ENCODE measurements around the gene NHS. TPM values are rescaled to one million over a fixed set of nuclear protein-coding genes. Genes with fewer than 3 reads are reported as not detected.

Gene NHS
- total and polyA plus RNA-seq, 2 of the 4 experiments (the other 2 are of a cell fraction), result 0.36 to 0.90 TPM

- peak overlapping the region; percentile 75 for H2BK20ac ChIP-seq (ENCODE audit: low read depth, low read length)
- H3K9me3 ChIP-seq (ENCODE audit: control insufficient read depth, insufficient read depth, low read length), result no peaks in the 10 kb centered on the region
- H3K9ac ChIP-seq (ENCODE audit: low read depth, low read length), result peak overlapping the region; percentile 51; the same call in 1 of the 2 replicates
- no TSS peak for BruUV-seq (replicated peaks)
- 0 out of 3 replicates have a peak overlapping the region, but pooled peaks have one; percentile 48 for H2BK15ac ChIP-seq (ENCODE audit: low read depth, low read length)
- TF ChIP-seq RFX5 (IDR thresholded peaks at IDR 0.05; ENCODE audit: low read depth, low read length), result no peak
- no peak for TF ChIP-seq MXI1 (IDR thresholded peaks at IDR 0.05; ENCODE audit: borderline replicate concordance, low read depth, low read length)
- TF ChIP-seq RAD21 (IDR thresholded peaks at IDR 0.05; ENCODE audit: low read length), result no peak
- TF ChIP-seq MAZ (IDR thresholded peaks at IDR 0.05; ENCODE audit: borderline replicate concordance, low read depth, low read length), result no peak
- no peak for TF ChIP-seq BHLHE40 (IDR thresholded peaks at IDR 0.05; ENCODE audit: low read depth, low read length)
- H3K23ac ChIP-seq (ENCODE audit: low read depth, low read length), result peak overlapping the region; percentile 31; the same call in 1 of the 2 replicates
- H3K36me3 ChIP-seq (ENCODE audit: control insufficient read depth, insufficient read depth, low read length), result no peaks in the 10 kb centered on the region
- peak overlapping the region; percentile 75 for H3K4ac ChIP-seq (ENCODE audit: low read depth, low read length)
- H4K20me1 ChIP-seq (ENCODE audit: insufficient read depth, low read length), result no peaks in the 10 kb centered on the region
- H4K8ac ChIP-seq (ENCODE audit: low read depth in 2 of 2, low read length in 2 of 2), result peak overlapping the region; percentile 14 to 84; a peak in 2 of 4 replicates
- intact Hi-C loops (cut with micrococcal nuclease), result no loop called here
- peak overlapping the region; percentile 30; the same call in 1 of the 2 replicates for H4K5ac ChIP-seq (ENCODE audit: low read depth, low read length)
- peak overlapping the region; percentile 58; the same call in 1 of the 2 replicates for H3K14ac ChIP-seq (replicated peaks; ENCODE audit: low read depth, low read length)
- H3K27me3 ChIP-seq (ENCODE audit: control insufficient read depth, insufficient read depth, low read length), result no peaks in the 10 kb centered on the region
- DNase-seq (peak; percentile 60), ATAC-seq (ENCODE audit: low read depth) (peak; percentile 65)
- POLR2A ChIA-PET (ENCODE audit: unreplicated experiment), result no interaction called here
- no peak overlapping the region for H3K56ac ChIP-seq (ENCODE audit: extremely low read depth, insufficient read depth, low read length)
- peaks cover 12% of the 10 kb centered on the region for H3K4me1 ChIP-seq (ENCODE audit: control insufficient read depth, insufficient read depth, low read length)
- peak overlapping the region; percentile 50 for H4K91ac ChIP-seq (ENCODE audit: insufficient read depth, low read depth, low read length)
- no peak overlapping the region for H3K4me3 ChIP-seq (ENCODE audit: insufficient read depth, low read depth, low read length)
- H2BK5ac ChIP-seq (ENCODE audit: low read depth, low read length, poor library complexity, severe bottlenecking), result peak overlapping the region; percentile 50
- H2AFZ ChIP-seq (replicated peaks; ENCODE audit: low read length, poor library complexity), result peak overlapping the region; percentile 38
- peak overlapping the region; percentile 60; the same call in 1 of the 2 replicates for H3K4me2 ChIP-seq (ENCODE audit: low read depth, low read length)
- dilution Hi-C loops (cut with HindIII; ENCODE audit: low sequenced_read_pairs, unreplicated experiment), result no loop called here
- peak overlapping the region; percentile 91 for H2BK120ac ChIP-seq (ENCODE audit: low read depth, low read length)
- CTCF ChIA-PET, result interaction anchor here (0.6 to 1.0 kb wide), 2 partner anchors 342 to 854 kb away, joined by 3 read pairs; no protein-coding TSS in a partner anchor
- 10% methylated on average over 2 of the region's 4 CpGs; no CpG with 5 or more reads in 1 of the 2 experiments for WGBS, 2 experiments (ENCODE audit: extremely low coverage in 2 of 2, insufficient read length in 1 of 2)
- H3K27ac ChIP-seq (ENCODE audit: insufficient read depth, low read length), result peak overlapping the region; percentile 72
- peak overlapping the region; percentile 77; the same call in 1 of the 2 replicates for H3K18ac ChIP-seq (ENCODE audit: low read depth, low read length)
- in situ Hi-C loops (cut with MboI; ENCODE audit: low sequenced_read_pairs), result no loop called here
- H3K9me1 ChIP-seq (ENCODE audit: insufficient read depth, low read length), result peaks cover 3% of the 10 kb centered on the region; the same call in 1 of the 2 replicates
- H2AK9ac ChIP-seq (replicated peaks; ENCODE audit: low read depth, low read length, poor library complexity), result no peak overlapping the region
- no peaks in the 10 kb centered on the region for H3K79me1 ChIP-seq (ENCODE audit: low read depth in 1 of 2, low read length in 2 of 2)
- no peak overlapping the region for H2AK5ac ChIP-seq (ENCODE audit: low read depth, low read length)
These were observed 209.3 kb downstream of the NHS start for GRCh38 chrX:17584248-17584681.
